Measurements from ENCODE around the gene SH3RF3. TPM values are rescaled to one million over a fixed set of nuclear protein-coding genes. Genes with fewer than 3 reads are reported as not detected.

Gene SH3RF3
- total RNA-seq, 1 donor from 2014 or later = 7.5 TPM

DNA sequence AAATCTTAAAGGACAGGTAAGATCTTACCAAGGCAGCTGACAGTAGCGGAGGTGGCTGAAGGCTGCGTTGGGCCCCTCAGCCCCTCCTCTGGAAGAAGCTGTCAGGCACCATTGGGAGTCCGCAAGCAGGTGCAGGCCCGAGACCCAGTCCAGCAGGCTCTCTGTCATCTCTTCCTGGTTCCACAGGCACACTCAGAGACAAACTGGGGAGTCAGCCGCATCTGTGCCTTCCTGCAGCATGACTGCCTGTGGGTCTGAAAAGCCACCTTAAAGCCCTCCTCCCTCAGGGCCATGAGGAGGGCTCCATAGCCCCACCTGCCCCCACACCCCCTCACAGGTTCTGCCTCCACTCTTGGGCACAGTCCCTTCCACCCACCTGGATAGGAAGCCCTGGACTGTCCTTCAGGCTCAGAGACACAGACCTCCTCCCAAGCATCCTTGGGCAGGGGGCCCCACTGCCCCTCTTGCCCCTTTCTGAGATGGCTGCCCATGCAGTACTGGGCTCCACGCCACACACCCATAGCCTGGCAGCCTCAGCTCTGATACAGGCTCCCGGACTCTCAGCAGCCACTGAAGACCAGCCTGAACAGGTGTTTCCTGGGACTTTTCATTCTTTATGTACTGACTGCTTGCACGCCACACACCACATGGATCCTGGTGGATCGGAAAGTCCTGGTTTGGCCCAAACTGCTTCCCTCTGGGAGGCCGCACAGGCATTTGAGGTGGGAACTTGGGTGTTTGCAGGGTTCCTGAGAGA lies 245.0 kb downstream of the SH3RF3 start:
- no peak for DNase-seq (ENCODE audit: low spot score)

GRCh38 chr2:109374548-109375130 lies 245.6 kb downstream of the SH3RF3 start:
- DNase-seq (ENCODE audit: low spot score) = no peak

DNA sequence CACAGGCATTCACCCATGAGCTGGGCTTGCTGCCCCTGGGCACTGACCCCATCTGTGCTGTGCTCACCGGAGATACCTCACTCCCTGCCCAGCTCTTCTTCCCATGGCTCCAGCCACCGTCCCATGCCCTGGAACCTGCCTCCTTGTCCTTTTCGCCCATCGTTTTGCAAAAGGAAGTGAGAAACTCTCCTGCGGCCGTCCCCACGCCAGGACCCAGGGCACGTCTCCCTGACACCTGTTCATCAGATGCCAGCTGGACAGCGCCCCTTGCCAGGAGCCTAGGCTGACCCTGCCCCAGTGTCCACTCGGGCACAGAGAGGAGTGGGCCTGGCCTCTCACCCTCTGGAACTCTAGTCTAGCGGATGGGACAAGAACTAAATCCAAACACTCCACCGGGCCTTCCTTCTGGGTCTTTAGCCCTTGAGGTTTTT lies 246.1 kb downstream of the SH3RF3 start:
- DNase-seq (ENCODE audit: low spot score) = no peak

- DNase-seq (ENCODE audit: low spot score) = no peak
These were observed 246.7 kb downstream of the SH3RF3 start for GRCh38 chr2:109375656-109376055.

DNA sequence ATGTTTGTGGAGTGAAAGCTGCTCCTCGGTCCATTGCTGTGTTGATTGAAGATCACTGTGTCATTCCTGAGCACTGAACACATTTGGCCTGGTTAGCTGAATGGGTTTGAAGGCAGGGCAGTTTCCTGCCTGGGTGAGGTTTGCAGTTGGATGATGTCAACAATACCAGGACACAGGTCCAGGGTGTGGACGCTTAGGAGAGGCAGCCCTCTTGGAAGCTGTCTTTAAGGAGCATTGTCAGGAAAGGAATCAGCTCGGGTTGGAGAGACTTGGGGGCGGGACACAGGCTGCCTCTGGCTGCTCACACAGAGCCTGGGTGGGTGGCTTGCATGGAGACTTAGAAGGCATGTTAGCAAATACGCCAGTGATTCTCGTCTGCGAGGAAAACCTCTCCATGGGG lies 247.1 kb downstream of the SH3RF3 start:
- no peak for DNase-seq (ENCODE audit: low spot score)

DNA sequence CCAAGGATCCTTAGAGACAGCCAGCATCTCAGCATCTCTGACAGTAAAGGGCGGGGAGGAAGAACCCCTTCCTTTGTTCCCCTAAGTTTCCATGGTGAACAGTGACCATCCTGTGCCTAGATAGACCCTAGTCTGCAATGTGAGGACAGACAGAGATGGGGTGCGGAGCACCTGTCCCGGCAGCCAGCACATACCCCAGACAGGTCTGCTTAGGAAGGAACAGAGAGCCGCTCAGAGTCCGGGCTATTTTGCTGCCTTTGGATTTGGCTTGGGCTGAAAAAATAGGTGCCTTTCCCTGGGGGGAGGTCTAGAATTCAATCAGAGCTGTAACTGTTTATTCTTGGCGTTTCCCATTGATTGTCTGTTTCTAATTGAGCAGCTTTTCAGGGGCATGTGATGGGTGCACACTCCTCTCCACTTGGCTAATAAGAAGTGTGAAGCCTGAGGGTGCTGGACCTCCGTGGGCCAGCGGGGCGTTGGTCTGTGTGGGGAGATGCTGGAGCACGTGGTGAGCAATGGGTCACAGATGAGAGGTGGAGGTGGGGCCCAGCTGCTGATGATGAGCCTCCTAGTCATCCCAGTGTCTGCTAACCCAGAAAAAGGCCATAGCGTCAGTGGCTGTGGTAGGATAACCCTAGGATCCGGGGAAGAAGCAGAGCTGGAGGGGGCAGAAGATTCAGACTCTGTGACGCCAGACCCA lies 247.9 kb downstream of the SH3RF3 start:
- no peak for DNase-seq (ENCODE audit: low spot score)

DNA sequence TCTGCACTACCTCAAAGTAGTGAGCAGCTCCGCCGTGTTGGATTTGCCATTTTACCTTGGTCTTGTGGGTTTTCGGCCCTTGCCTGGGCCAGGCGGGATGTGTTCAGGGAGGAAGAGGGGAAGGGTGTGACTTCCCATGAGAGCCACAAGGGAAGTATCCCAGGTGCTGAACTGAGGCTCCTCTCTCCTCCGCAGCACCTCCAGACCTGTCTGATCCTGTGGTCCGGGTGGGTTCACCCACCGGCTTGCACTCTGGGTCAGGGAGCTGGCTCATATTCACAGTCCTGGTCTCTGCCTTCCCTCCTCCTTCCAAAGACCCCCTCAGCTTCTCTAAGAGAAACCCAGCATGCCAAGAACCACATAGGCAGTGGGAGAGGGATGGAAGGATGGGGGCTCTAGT lies 249.0 kb downstream of the SH3RF3 start:
- DNase-seq (ENCODE audit: low spot score) = no peak

DNA sequence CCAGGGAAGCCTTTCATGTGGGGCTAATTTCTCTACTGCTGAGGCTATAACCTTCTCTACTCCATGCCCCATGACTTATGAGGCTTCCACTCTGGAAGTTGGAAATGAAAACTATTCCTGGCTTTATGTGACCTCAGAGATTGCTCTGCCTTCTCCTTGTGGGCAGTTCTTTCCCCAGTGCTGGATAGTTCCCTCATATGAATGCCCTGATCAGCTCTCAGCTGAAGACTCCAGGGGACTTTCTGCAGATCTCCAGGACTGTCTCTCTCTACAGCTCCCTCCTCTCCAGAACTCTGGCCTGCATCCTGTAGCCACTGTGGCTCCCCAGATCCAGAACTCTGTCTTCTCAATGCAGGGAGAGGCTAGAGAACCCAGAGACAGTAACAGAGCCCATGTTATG lies 249.7 kb downstream of the SH3RF3 start:
- peak; percentile 11 for DNase-seq (ENCODE audit: low spot score)

DNA sequence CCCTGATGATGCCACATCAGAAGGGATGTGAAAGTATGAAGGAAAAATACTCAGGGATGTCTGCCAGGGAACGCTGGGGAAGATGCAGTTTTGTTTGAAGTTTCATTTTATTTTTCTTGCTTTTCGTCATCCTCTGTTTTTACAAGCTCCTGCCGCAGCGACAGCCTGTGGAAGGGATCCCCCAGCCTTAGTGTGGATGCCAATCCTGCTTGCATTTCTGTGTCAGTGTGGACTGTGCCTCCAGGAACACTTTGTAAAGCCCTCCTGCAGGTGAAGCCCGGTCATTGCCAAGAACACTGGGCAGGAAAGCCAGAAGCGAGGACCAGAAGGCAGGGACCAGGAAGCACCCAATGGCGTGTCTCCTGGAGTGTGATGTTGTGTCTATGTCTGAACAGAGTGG lies 250.5 kb downstream of the SH3RF3 start:
- DNase-seq (ENCODE audit: low spot score) = no peak

DNA sequence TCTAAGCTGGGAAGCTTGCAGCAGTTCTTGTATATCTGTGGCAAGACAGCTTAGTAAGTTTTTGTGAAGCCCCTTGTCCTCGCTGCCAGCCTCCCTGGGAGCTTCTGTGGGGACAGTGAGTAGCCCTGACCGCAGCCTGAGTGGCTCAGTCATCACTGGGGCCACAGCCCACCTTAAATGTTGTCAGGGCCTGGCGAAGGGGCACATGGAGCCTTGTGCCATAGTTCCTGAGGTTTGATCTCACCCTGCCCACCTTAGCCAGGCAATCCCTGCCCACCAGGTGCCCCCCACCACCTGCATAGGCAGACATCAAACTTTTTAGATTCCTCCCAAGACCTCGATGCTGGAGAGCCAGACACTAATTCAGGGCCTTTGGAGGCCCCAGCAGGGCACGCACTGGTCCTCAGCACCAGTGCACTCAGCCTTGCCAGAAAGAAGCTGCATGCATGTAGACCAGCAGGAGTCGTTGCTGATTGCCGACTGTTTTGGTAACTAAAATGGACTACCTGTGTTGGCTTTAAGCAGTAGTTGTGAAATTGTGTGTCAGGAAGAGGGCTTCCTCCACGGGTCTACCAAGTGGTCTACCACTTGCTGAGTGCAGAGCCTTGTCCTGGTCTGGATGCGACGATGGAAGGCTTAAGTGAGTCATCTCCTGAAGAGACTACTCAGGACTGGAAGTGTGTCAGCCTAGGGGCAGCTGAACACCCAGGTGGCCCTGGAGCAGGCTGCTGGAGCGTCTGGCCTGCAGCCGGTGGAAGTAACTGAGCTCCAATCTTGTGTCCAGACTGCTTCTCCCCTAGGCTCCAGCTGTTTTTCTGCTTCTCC lies 251.7 kb downstream of the SH3RF3 start:
- no peak for DNase-seq (ENCODE audit: low spot score)

DNA sequence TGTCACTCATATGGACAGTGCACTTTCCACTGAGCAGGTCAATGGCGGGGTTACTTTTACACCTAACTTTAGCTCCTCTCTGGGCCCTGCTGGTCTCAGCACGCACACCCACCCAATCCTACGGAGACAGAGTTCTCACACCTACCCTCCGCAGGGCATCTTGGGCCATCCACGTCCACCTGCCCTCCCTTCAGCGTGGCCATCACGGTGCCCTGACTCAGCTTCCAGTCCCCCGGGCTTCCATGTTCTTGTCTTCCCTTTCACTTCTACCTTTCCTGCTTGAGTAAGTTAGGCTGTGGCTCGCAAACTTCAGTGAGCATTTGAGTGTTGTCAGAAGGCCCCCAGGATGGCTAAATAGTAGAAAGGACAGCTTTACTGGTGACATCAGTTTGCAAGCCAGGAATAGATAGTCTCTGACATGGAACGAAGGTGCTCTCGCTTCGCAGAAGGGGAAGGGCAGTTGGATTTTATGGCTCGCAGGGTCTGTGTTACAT lies 252.4 kb downstream of the SH3RF3 start:
- no peak for DNase-seq (ENCODE audit: low spot score)

- no peak for DNase-seq (ENCODE audit: low spot score)
These were observed 253.4 kb downstream of the SH3RF3 start for GRCh38 chr2:109382226-109382895.

- peak; percentile 74 for DNase-seq (ENCODE audit: low spot score)
These were observed 253.9 kb downstream of the SH3RF3 start for GRCh38 chr2:109382951-109383350.

DNA sequence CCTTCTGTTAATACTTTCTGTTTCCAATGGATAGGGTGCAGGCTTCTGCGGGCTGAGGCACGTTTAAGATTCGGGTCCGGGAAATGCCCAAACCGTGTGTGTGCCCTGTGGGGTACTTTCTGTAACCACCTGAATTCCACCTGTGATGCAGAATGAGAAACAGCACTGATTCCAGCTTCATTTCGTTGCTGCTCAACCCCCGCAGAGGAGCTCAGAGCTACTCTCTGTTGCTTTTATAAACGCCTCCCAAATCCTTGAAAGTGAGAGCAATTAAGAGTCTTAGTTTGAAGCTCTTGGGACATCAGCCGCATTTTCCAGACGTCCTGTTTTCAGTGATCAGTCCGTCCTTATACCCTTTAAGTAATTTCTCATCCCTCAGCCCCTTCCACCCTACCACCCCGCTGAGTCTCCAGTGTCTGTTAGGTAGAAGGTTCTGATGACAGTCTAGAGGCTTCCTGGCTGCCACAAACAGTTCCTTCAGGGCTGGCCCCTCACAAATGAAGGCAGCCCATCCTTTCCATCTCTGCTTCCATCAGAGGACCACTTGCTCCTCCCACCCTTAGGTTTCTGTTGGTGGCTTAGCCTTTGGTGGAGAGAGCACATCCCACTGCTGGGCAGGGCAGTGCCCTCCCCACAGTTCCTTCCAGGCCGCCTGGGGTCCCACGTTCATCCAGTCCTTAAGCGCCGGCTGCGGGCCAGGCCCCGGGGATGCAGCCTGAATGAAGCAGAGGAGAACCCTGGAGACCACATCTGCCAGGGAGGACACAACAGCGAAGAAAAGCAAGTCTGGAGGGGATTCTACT lies 254.7 kb downstream of the SH3RF3 start:
- no peak for DNase-seq (ENCODE audit: low spot score)

GRCh38 chr2:109384308-109385271 lies 255.6 kb downstream of the SH3RF3 start:
- DNase-seq (ENCODE audit: low spot score) = no peak

- DNase-seq (ENCODE audit: low spot score) = no peak
These were observed 256.5 kb downstream of the SH3RF3 start for GRCh38 chr2:109385506-109385905.

- DNase-seq (ENCODE audit: low spot score) = no peak
These were observed 257.1 kb downstream of the SH3RF3 start for GRCh38 chr2:109386004-109386695.

DNA sequence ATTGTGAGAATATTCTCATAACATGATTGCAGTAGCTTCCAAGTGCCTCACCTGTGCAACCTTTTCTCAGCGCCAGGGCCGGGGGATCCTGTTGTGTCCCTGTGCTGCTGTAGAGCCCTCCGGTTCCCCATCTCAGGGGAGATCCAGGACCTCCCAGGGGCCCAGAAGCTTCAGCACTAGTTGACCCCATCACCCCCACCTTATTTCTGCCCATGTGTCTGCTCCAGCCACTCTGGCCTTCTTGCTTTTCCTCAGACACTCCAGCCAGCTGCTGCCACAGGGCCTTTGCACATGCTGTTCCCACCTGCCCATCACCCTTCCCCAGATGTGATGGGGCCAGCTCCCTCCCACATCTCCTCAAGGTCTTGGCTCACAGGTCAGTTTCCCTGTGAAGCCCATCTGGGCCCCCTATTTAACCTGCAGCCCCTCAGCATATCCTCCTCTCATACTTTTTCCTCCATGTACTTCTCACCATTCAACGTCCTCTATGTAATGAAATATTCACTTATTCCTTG lies 258.3 kb downstream of the SH3RF3 start:
- no peak for DNase-seq (ENCODE audit: low spot score)

Data from umbilical cord (tissue), 2 donors.